Panc1 (cell line): ENCODE data around the gene SYT8. TPM values are rescaled to one million over a fixed set of nuclear protein-coding genes. Genes with fewer than 3 reads are reported as not detected.

Experiments
- ATAC-seq: fragments of 200-7000 bp; cut with Tn5 transposase; 2 replicates; pipeline ENCODE4 v1.9.1; 2020; ENCODE audit warnings: mild to moderate bottlenecking, moderate library complexity
- BruUV-seq: library from RNA; stranded (reverse); fragments of 400-500 nt; replicated peaks from 2 replicates; lab custom pipeline; 2021; lab: Mats Ljungman, UMichigan
- CTCF ChIA-PET: fragments of 300-600 bp; sonication (Branson Sonifier 250); formaldehyde crosslinking; loops from one replicate; lab custom pipeline; 2022; ENCODE audit warnings: antibody characterized with exemption; lab: Charles Lee
- POLR2A ChIA-PET: fragments of 300-600 bp; sonication (Branson Sonifier 250); formaldehyde crosslinking; loops from one replicate; lab custom pipeline; 2022; ENCODE audit warnings: antibody characterized with exemption; lab: Charles Lee
- DNase-seq: peaks from one replicate; pipeline ENCODE4 v3.0.0-alpha.2; 2010; ENCODE audit warnings: low read depth, low spot score
- H3K27ac ChIP-seq: 2 replicates; pipeline ENCODE4 v1.5.1; 2011; ENCODE audit warnings: mild to moderate bottlenecking, low read length, inconsistent platforms
- H3K27me3 ChIP-seq: fragments of 200-500 bp; sonication (Bioruptor generic); 2 replicates; pipeline ENCODE4 v1.6.0; 2014; ENCODE audit warnings: low read length, inconsistent platforms; ENCODE audit not compliant: control insufficient read depth, insufficient read depth
- H3K36me3 ChIP-seq: fragments of 200-500 bp; sonication (Bioruptor generic); 2 replicates; pipeline ENCODE4 v1.5.1; 2014; ENCODE audit warnings: inconsistent platforms, mild to moderate bottlenecking, low read length, moderate library complexity; ENCODE audit not compliant: control insufficient read depth, insufficient read depth
- H3K4me1 ChIP-seq: 2 replicates; pipeline ENCODE4 v1.5.1; 2011; ENCODE audit warnings: inconsistent platforms, mild to moderate bottlenecking, low read length, moderate library complexity; ENCODE audit not compliant: control insufficient read depth, insufficient read depth
- H3K4me3 ChIP-seq, 2 experiments: 2 replicates each; pipeline ENCODE4 v1.5.1; 2011 to 2012; ENCODE audit warnings: low read depth in 2 of 2, low read length in 2 of 2, mild to moderate bottlenecking in 2 of 2, inconsistent platforms in 1 of 2, moderate library complexity in 1 of 2
- H3K9me3 ChIP-seq: fragments of 200-500 bp; sonication (Bioruptor generic); 2 replicates; pipeline ENCODE4 v1.5.1; 2014; ENCODE audit warnings: low read depth, mild to moderate bottlenecking, inconsistent platforms, low read length, moderate library complexity; ENCODE audit not compliant: control insufficient read depth, insufficient read depth
- CTCF ChIP-seq: fragments of 450-650 bp; IDR thresholded peaks from 2 replicates; pipeline ENCODE4 v1.5.1; 2017; ENCODE audit warnings: mild to moderate bottlenecking
- POLR2AphosphoS5 ChIP-seq: IDR thresholded peaks from 2 replicates; pipeline ENCODE4 v1.6.1; 2012; ENCODE audit warnings: mild to moderate bottlenecking, low read depth, low read length, moderate library complexity
- REST ChIP-seq, 2 experiments: IDR thresholded peaks; 2 replicates each; pipeline ENCODE4 v1.6.1; 2011 to 2012; ENCODE audit warnings: low read depth in 2 of 2, control low read depth in 1 of 2, low read length in 1 of 2, mild to moderate bottlenecking in 1 of 2, moderate library complexity in 1 of 2; ENCODE audit not compliant: insufficient read depth in 1 of 2
- SIN3A ChIP-seq: IDR thresholded peaks from 2 replicates; pipeline ENCODE4 v1.6.1; 2012; ENCODE audit warnings: low read depth, mild to moderate bottlenecking, low read length, moderate library complexity, borderline replicate concordance; ENCODE audit not compliant: insufficient read depth
- TCF7L2 ChIP-seq: IDR thresholded peaks from 2 replicates; pipeline ENCODE4 v1.6.1; 2011; ENCODE audit warnings: mild to moderate bottlenecking, low read depth, low read length, inconsistent platforms
- in situ Hi-C: cut with HindIII; loops from 2 replicates; pipeline ENCODE4 v1.10.0; 2016; ENCODE audit warnings: low sequenced_read_pairs, low pct_unique_long_range_greater_than_20kb
- intact Hi-C: fragments of 100-400 bp; cut with micrococcal nuclease; formaldehyde crosslinking; loops from one replicate; pipeline ENCODE4 v1.10.0; 2022; ENCODE audit not compliant: unreplicated experiment
- total RNA-seq: library from RNA; stranded (reverse); gene quantifications from one replicate; pipeline ENCODE4 v1.2.1, GENCODE V29; 2021; ENCODE audit not compliant: unreplicated experiment

SYT8 gene
- total RNA-seq, 1 experiment from 2014 or later, result 3.5 TPM

GRCh38 chr11:1853376-1854131 is 18.8 kb downstream of the SYT8 start:
- POLR2A ChIA-PET, result no interaction called here
- H3K36me3 ChIP-seq, result no peaks in the 10 kb centered on the region
- no peak overlapping the region for H3K27ac ChIP-seq
- in situ Hi-C loops (no loop called here), intact Hi-C loops (no loop called here)
- BruUV-seq, result no TSS peak
- DNase-seq (no peak), ATAC-seq (0 out of 2 replicates have a peak, but pooled peaks have one; percentile 12)
- TF ChIP-seq REST (IDR thresholded peaks at IDR 0.05; ENCODE audit: insufficient read depth in 1 of 2, low read depth in 2 of 2, low read length in 1 of 2) (no peak), TCF7L2 (no peak), SIN3A (no peak), CTCF (no peak), POLR2AphosphoS5 (no peak)
- H3K9me3 ChIP-seq, result no peaks in the 10 kb centered on the region
- H3K4me1 ChIP-seq, result no peaks in the 10 kb centered on the region
- CTCF ChIA-PET, result interaction anchor here (0.6 to 1.0 kb wide), 3 partner anchors 17 to 147 kb away, joined by 3 read pairs; no protein-coding TSS in a partner anchor
- H3K4me3 ChIP-seq, result no peak overlapping the region
- H3K27me3 ChIP-seq, result no peaks in the 10 kb centered on the region

DNA sequence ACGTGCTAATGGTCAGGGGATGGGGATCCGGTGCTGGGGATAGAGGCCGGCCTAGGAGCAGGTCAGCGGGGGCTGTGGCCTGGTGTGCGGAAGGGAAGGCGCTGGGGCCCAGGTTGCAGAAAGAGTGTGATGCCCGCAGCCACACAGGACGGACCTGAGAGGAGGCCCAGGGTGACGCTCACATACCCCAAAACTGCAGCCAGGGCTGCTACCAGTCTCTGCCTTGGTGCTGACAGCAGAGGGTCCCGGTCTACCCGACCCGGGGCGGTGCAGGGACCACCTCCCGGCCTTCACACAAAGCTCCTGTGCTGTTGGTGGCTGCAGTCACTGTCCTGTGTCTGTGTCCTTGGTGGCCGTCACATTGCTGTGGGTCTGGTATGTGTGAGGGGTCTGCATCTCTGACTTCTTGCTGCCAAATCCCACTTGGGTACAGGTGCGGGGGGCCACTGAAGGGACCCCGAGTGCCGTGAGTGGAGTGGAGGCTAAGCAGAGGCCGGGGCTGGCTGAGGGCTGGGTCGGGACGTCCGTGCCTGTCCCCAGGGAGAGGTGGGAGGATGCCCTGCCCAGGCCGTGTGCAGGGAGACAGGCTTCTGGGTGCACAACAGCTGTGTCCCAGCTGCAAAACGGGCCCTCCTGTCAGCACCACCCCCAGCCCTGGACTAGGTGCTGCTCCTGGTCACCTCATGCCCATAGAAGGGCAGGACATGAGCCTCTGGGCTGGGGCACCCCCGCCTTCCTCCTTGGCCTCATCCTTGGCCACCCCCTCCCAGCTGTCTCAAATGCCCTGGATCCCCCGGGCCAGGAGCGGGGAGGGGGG is 19.6 kb downstream of the SYT8 start:
- Histone ChIP-seq H3K4me1 (no peaks in the 10 kb centered on the region), H3K27ac (no peak overlapping the region), H3K4me3 (no peak overlapping the region), H3K27me3 (no peaks in the 10 kb centered on the region), H3K9me3 (no peaks in the 10 kb centered on the region), H3K36me3 (no peaks in the 10 kb centered on the region)
- intact Hi-C loops, result no loop called here
- peak; percentile 40; the same call in 1 of the 2 replicates for ATAC-seq
- TF ChIP-seq CTCF, result no peak
- no peak for TF ChIP-seq REST (IDR thresholded peaks at IDR 0.05; ENCODE audit: insufficient read depth in 1 of 2, low read depth in 2 of 2, low read length in 1 of 2)
- TF ChIP-seq SIN3A, result no peak
- TF ChIP-seq TCF7L2, result no peak
- TF ChIP-seq POLR2AphosphoS5, result no peak
- no peak for DNase-seq
- ChIA-PET POLR2A (no interaction called here), CTCF (interaction anchor here (1.0 kb wide), 2 partner anchors 22 to 146 kb away, joined by 3 read pairs; no protein-coding TSS in a partner anchor)
- in situ Hi-C loops, result no loop called here
- no TSS peak for BruUV-seq
